Keratinocyte (primary cell): ENCODE results near the gene CLEC9A. TPM values are rescaled to one million over a fixed set of nuclear protein-coding genes. Genes with fewer than 3 reads are reported as not detected.

Source experiments
- DNase-seq: peaks from one replicate; pipeline ENCODE4 v3.0.0-alpha.2; 2011; ENCODE audit warnings: low read depth, missing footprints, low spot score
- FAIRE-seq: peaks from 2 replicates; lab custom pipeline; 2011; peaks lifted over from hg19 to GRCh38; lab: Jason Lieb, UNC
- H2AFZ ChIP-seq: 2 replicates; pipeline ENCODE4 v1.6.0; 2012; ENCODE audit warnings: low read length, control low read depth, inconsistent platforms; ENCODE audit not compliant: control insufficient read depth
- H3K27ac ChIP-seq: 2 replicates; pipeline ENCODE4 v1.5.1; 2011; ENCODE audit warnings: low read length; ENCODE audit not compliant: control insufficient read depth, insufficient read depth
- H3K27me3 ChIP-seq: 3 replicates; pipeline ENCODE4 v1.6.0; 2011; ENCODE audit warnings: low read length; ENCODE audit not compliant: control insufficient read depth, insufficient read depth; ENCODE audit errors: extremely low read depth
- H3K36me3 ChIP-seq, 2 experiments: 2 replicates in 1 of 2; 3 replicates in 1 of 2; pipeline ENCODE4 v1.5.1; 2011; ENCODE audit warnings: low read length in 2 of 2, mild to moderate bottlenecking in 1 of 2; ENCODE audit not compliant: control insufficient read depth in 2 of 2, insufficient read depth in 2 of 2; ENCODE audit errors: extremely low read depth in 1 of 2
- H3K4me1 ChIP-seq: 3 replicates; pipeline ENCODE4 v1.5.1; 2011; ENCODE audit warnings: low read length; ENCODE audit not compliant: control insufficient read depth, insufficient read depth; ENCODE audit errors: extremely low read depth
- H3K4me2 ChIP-seq: 3 replicates; pipeline ENCODE4 v1.6.0; 2011; ENCODE audit warnings: low read depth, low read length; ENCODE audit not compliant: control insufficient read depth, insufficient read depth; ENCODE audit errors: extremely low read depth
- H3K4me3 ChIP-seq, 3 experiments: fragments of 200-600 bp in 1 of 3; sonication (generic) in 1 of 3; 2 replicates in 2 of 3; 3 replicates in 1 of 3; pipeline ENCODE4 v1.5.1; 2011 to 2016; ENCODE audit warnings: low read length in 3 of 3, mild to moderate bottlenecking in 3 of 3, control low read depth in 2 of 3, inconsistent platforms in 1 of 3, low read depth in 1 of 3, mixed read lengths in 1 of 3, mixed run types in 1 of 3, moderate library complexity in 1 of 3; ENCODE audit not compliant: control insufficient read depth in 2 of 3, insufficient read depth in 2 of 3; ENCODE audit errors: extremely low read depth in 1 of 3
- H3K79me2 ChIP-seq: 2 replicates; pipeline ENCODE4 v1.6.0; 2012; ENCODE audit warnings: low read length; ENCODE audit not compliant: control insufficient read depth, insufficient read depth
- H3K9ac ChIP-seq: 3 replicates; pipeline ENCODE4 v1.6.0; 2011; ENCODE audit warnings: low read length; ENCODE audit not compliant: control insufficient read depth, insufficient read depth; ENCODE audit errors: extremely low read depth
- H3K9me1 ChIP-seq: 3 replicates; pipeline ENCODE4 v1.6.0; 2011; ENCODE audit warnings: low read length; ENCODE audit not compliant: control insufficient read depth, insufficient read depth; ENCODE audit errors: extremely low read depth
- H3K9me3 ChIP-seq: 2 replicates; pipeline ENCODE4 v1.5.1; 2012; ENCODE audit warnings: low read depth, low read length; ENCODE audit not compliant: control insufficient read depth
- H4K20me1 ChIP-seq: 3 replicates; pipeline ENCODE4 v1.6.0; 2011; ENCODE audit warnings: low read length; ENCODE audit not compliant: control insufficient read depth, insufficient read depth; ENCODE audit errors: extremely low read depth
- EZH2 ChIP-seq: IDR thresholded peaks from one replicate; pipeline ENCODE4 v1.6.1; 2012; ENCODE audit warnings: inconsistent platforms, mild to moderate bottlenecking, low read length, moderate library complexity
- dilution Hi-C: fragments of 300-500 bp; cut with MboI; formaldehyde crosslinking; loops from one replicate; pipeline ENCODE4 v1.7.0; 2020; ENCODE audit warnings: low sequenced_read_pairs; ENCODE audit not compliant: extremely low pct_ligation_motif_present
- polyA plus RNA-seq, 5 experiments: library from polyadenylated mRNA; depleted of rRNA in 3 of 5; stranded (reverse) in 3 of 5; stranded (forward) in 1 of 5; unstranded in 1 of 5; fragments of >200 nt; gene quantifications; 1 replicate in 1 of 5; 2 replicates in 3 of 5; 3 replicates in 1 of 5; pipeline versions ENCODE4 v1.2.1 to v1.2.3, GENCODE V29; 2011 to 2012; ENCODE audit warnings: missing spikeins in 2 of 5, low read depth in 1 of 5, low replicate concordance in 1 of 5
- TF ChIP-seq, protein P1 (sequence below), 3 experiments: IDR thresholded peaks in 1 of 3; conservative IDR thresholded peaks in 1 of 3; optimal IDR thresholded peaks in 1 of 3; 2 replicates in 2 of 3; 3 replicates in 1 of 3; pipeline versions ENCODE3 to v1.5.1; 2011; ENCODE audit warnings: low read length in 3 of 3, mild to moderate bottlenecking in 3 of 3, moderate library complexity in 2 of 3, control low read depth in 1 of 3, inconsistent platforms in 1 of 3; ENCODE audit not compliant: insufficient read depth in 2 of 3; ENCODE audit errors: extremely low read depth in 1 of 3

Gene CLEC9A
- polyA plus RNA-seq, 1 donor (not counting 4 experiments of a cell fraction or from before 2014, with no cell fraction given), result not detected

DNA sequence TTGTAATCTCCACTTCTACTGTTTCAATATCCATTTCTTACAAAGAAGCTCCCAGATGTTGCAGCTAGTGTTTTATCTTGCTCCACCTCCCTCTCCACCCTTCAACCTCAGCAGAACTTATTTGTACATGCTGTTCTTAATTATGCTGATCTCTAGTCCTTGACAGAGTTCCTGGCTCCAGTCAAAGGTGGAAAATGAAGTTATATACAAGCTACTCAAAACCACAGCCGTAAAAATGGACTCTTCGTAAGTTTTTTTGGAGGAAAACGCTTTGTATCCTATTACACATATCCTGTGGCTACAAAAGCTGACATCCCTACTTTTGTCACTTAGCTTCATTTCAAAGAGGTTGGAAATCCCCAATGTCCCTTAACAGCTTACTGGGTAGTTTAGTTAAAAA, 67.0 kb downstream of the CLEC9A start:
- Histone ChIP-seq H3K9me3 (no peaks in the 10 kb centered on the region), H2AFZ (peak overlapping the region; percentile 69), H3K9ac (no peak overlapping the region), H3K4me2 (no peak overlapping the region), H3K9me1 (no peaks in the 10 kb centered on the region), H3K27ac (no peak overlapping the region), H3K4me3 (no peak overlapping the region), H3K36me3 (no peaks in the 10 kb centered on the region), H3K27me3 (no peaks in the 10 kb centered on the region), H3K79me2 (no peaks in the 10 kb centered on the region), H4K20me1 (no peaks in the 10 kb centered on the region), H3K4me1 (no peaks in the 10 kb centered on the region)
- FAIRE-seq (no peak), DNase-seq (no peak)
- TF ChIP-seq EZH2, result no peak
- TF ChIP-seq, protein P1, sequence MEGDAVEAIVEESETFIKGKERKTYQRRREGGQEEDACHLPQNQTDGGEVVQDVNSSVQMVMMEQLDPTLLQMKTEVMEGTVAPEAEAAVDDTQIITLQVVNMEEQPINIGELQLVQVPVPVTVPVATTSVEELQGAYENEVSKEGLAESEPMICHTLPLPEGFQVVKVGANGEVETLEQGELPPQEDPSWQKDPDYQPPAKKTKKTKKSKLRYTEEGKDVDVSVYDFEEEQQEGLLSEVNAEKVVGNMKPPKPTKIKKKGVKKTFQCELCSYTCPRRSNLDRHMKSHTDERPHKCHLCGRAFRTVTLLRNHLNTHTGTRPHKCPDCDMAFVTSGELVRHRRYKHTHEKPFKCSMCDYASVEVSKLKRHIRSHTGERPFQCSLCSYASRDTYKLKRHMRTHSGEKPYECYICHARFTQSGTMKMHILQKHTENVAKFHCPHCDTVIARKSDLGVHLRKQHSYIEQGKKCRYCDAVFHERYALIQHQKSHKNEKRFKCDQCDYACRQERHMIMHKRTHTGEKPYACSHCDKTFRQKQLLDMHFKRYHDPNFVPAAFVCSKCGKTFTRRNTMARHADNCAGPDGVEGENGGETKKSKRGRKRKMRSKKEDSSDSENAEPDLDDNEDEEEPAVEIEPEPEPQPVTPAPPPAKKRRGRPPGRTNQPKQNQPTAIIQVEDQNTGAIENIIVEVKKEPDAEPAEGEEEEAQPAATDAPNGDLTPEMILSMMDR (optimal IDR thresholded peaks at IDR 0.05 in 1 of 3, IDR thresholded peaks at IDR 0.05 in 1 of 3, conservative IDR thresholded peaks at IDR 0.05 in 1 of 3; ENCODE audit: extremely low read depth in 1 of 3, insufficient read depth in 2 of 3, low read length in 3 of 3), result no peak
- dilution Hi-C loops, result no loop called here

DNA sequence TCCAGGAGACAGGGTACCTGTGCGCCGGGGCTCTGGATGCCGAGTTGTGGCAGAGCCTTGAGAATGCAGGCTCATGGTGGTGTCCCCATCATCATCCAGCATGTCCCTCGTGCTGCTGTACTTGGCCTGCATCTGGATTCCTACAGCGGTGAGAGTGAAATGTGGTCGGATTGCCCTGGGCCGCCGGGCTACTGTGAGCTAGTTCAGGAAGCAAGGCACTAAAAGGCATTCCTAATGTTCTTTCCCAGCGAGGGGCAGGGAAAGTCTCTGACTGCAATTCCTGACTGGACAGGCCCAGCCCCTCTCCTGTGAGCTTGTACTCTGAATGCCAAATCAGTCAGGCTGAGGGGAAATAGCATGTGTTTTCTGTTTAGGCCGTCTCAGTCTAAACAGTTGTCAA, 68.3 kb downstream of the CLEC9A start, which contains the start of gene CLEC1A:
TSS of gene CLEC1A (minus strand) at position 195 of the 400 bp plus-strand sequence. CDS start at position 132, 63 bp downstream.
- dilution Hi-C loops, result no loop called here
- H3K9me3 ChIP-seq, result no peaks in the 10 kb centered on the region
- FAIRE-seq (no peak), DNase-seq (no peak)
- H4K20me1 ChIP-seq, result no peaks in the 10 kb centered on the region
- no peaks in the 10 kb centered on the region for H3K27me3 ChIP-seq
- H3K27ac ChIP-seq, result no peak within 1 kb of the TSS
- H3K79me2 ChIP-seq, result no peaks in the 10 kb centered on the region
- H2AFZ ChIP-seq, result peak within 1 kb of the TSS; percentile 52
- TF ChIP-seq, protein P1 (optimal IDR thresholded peaks at IDR 0.05 in 1 of 3, IDR thresholded peaks at IDR 0.05 in 1 of 3, conservative IDR thresholded peaks at IDR 0.05 in 1 of 3; ENCODE audit: extremely low read depth in 1 of 3, insufficient read depth in 2 of 3, low read length in 3 of 3), result no peak
- TF ChIP-seq EZH2, result no peak
- H3K9ac ChIP-seq, result no peak within 1 kb of the TSS
- no peak within 1 kb of the TSS for H3K4me3 ChIP-seq
- H3K36me3 ChIP-seq, result no peaks in the 10 kb centered on the region
- no peak within 1 kb of the TSS for H3K4me2 ChIP-seq
- no peaks in the 10 kb centered on the region for H3K9me1 ChIP-seq
- H3K4me1 ChIP-seq, result no peaks in the 10 kb centered on the region
